C4-2B (cell line): Measurements from ENCODE around the gene EEIG2.
"Not testable (repeated sequence)": the region's sequence is repeated elsewhere in the genome, so short reads cannot be mapped to it uniquely, and the experiment has no call there.

Experiments
- H3K27ac ChIP-seq: fragments of 450-650 bp; 2 replicates; pipeline ENCODE4 v1.5.1; 2017
- CTCF ChIP-seq: fragments of 450-650 bp; conservative IDR thresholded peaks from 2 replicates; pipeline ENCODE4 v1.5.1; 2017; ENCODE audit warnings: mild to moderate bottlenecking
- ZFX ChIP-seq: fragments of 450-650 bp; IDR thresholded peaks from 2 replicates; pipeline ENCODE4 v1.6.1; 2017

Gene EEIG2

GRCh38 chr1:108537976-108538375 lies 21.9 kb upstream of the EEIG2 start:
- no peak overlapping the region for H3K27ac ChIP-seq
- TF ChIP-seq CTCF (no peak), ZFX (no peak)

GRCh38 chr1:108540977-108541376 lies 18.9 kb upstream of the EEIG2 start:
- TF ChIP-seq ZFX, result no peak
- TF ChIP-seq CTCF, result no peak
- no peak overlapping the region for H3K27ac ChIP-seq

- TF ChIP-seq ZFX, result no peak
- TF ChIP-seq CTCF, result no peak
Observed at GRCh38 chr1:108541861-108542260, 18.0 kb upstream of the EEIG2 start.

DNA sequence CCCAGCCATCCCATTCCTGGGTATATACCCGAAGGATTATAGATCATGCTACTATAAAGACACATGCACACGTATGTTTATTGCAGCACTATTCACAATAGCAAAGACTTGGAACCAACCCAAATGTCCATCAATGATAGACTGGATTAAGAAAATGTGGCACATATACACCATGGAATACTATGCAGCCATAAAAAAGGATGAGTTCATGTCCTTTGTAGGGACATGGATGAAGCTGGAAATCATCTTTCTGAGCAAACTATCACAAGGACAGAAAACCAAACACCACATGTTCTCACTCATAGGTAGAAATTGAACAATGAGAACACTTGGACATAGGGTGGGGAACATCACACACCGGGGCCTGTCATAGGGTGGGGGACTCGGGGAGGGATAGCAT lies 12.4 kb upstream of the EEIG2 start:
- H3K27ac ChIP-seq, result not testable (repeated sequence)

More at GRCh38 chr1:108541861-108542260, 18.0 kb upstream of the EEIG2 start:
- H3K27ac ChIP-seq, result no peak overlapping the region

GRCh38 chr1:108551137-108551862 lies 8.6 kb upstream of the EEIG2 start:
- TF ChIP-seq CTCF, result no peak
- no peak for TF ChIP-seq ZFX
- H3K27ac ChIP-seq, result no peak overlapping the region

DNA sequence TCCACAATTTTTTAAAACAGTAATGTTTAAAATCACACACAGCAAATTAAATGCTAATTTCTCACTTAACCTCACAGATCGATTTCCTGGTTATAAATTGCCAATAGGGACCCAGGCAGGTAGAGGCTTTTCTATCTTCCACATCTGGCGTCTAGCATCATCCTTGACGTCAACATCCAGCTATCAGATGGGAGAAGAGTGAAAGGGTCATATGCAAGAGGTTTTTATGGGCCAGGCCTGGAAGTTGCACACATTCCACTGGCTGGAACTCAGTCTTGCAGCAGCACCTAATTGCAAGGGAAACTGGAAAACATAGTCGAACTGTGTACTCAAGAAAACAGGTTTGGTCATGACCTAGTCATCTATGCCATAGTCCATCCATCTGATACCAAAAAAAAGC lies 6.0 kb upstream of the EEIG2 start:
- H3K27ac ChIP-seq, result no peak overlapping the region
- no peak for TF ChIP-seq ZFX
- no peak for TF ChIP-seq CTCF

DNA sequence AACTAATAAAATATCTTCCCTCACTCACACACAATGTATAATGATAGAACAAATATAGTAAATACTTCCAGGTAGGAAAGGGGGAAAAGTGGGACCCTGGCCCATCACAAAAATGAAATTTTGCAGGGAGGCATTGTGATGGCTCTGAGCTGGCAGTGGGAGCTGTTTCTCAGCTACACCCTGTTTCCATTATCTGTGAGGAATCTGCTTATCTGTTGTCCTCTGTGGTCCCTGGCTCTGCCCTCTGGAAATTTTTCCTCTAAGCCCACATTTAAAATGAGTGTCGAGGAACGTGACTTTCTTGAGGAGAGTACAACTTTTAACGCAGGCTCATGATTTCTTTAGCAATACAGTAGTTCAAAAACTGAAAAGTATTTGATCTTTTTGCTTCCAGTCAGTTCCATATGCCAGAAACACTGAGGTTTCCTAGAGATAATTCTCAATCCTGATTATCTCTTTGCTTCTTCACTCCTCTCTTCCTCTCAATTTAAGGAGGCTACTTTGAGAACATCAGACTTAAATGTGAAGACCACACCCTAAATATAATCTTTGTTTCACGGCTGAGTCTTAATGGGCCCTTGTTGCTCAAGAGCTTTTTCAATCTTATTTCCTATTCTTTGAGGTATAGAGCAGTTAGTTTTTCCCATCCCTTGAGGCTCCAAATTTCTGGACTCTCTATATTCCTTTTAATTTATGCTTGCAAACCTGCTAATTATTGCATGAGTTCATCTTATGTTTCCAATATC lies 5.0 kb upstream of the EEIG2 start:
- no peak for TF ChIP-seq ZFX
- H3K27ac ChIP-seq, result no peak overlapping the region

DNA sequence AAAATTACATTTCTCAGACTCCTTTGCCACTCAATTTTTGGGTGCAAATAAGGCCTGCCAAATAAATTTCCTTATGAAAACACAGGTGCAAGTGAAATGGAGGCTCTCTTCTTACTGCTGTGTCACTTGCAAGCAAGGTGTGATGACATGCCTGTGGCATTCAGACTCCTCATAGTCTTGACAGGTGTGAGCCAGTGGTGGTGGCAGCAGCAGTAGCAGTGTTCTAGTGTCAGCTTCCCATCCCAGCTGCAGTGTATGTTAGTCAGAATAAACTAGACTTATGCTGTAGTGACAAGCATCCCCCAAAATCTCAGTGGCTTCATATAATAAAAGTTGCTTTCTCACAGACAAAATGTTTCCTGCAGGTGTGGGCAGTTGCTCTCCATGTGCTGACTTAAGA lies 3.8 kb upstream of the EEIG2 start:
- TF ChIP-seq CTCF, result no peak
- TF ChIP-seq ZFX, result no peak
- H3K27ac ChIP-seq, result no peak overlapping the region
